GM10266 (cell line): ENCODE data around the gene NECAB2.

Experiments used
- DNase-seq: peaks from one replicate; pipeline ENCODE4 v3.0.0; 2012; ENCODE audit errors: extremely low spot score
- TF ChIP-seq, protein P1 (sequence below): IDR thresholded peaks from 2 replicates; pipeline ENCODE4 v1.5.1; 2012; ENCODE audit warnings: mild to moderate bottlenecking, low read depth; ENCODE audit not compliant: control insufficient read depth, insufficient read depth; ENCODE audit errors: missing control alignments

Gene NECAB2

DNA sequence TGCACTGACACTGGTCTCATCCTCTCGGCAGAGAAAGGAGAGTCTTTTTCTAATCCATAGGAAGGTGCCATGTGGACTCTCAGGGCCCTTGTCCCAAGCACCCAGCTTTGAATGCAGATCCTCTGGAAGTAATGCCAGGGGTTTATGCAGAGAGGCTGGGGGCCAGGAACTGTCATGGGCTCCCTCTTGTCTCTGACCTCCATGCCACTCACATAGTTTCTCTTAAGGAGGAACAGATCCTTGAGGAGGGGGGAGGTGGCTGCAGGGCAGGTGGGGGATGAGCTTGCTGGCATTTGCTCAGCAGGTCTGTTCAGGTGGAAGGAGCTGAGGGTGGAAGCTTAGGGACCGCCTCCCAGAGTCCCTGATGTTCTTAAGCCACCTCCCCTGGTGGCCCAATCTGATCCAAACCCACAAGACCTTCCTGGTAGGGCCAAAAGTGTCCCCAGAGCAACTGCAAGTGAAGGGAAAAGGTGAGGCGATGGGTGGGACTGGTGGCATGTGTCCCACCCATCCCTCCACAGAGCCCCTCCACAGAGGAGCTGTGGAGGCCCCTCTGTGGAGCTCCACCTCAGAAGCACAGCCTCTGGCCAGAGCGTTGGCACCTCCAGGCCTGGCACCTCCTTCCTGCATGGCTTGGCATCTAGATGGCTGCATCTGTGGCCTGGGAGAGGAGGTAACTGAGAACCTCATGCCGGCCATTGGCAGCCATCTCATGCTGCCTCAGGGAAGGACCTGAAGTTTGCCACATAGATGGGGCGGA lies 9.2 kb downstream of the NECAB2 start:
- no peak for DNase-seq
- TF ChIP-seq, protein P1, sequence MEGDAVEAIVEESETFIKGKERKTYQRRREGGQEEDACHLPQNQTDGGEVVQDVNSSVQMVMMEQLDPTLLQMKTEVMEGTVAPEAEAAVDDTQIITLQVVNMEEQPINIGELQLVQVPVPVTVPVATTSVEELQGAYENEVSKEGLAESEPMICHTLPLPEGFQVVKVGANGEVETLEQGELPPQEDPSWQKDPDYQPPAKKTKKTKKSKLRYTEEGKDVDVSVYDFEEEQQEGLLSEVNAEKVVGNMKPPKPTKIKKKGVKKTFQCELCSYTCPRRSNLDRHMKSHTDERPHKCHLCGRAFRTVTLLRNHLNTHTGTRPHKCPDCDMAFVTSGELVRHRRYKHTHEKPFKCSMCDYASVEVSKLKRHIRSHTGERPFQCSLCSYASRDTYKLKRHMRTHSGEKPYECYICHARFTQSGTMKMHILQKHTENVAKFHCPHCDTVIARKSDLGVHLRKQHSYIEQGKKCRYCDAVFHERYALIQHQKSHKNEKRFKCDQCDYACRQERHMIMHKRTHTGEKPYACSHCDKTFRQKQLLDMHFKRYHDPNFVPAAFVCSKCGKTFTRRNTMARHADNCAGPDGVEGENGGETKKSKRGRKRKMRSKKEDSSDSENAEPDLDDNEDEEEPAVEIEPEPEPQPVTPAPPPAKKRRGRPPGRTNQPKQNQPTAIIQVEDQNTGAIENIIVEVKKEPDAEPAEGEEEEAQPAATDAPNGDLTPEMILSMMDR: no peak

DNA sequence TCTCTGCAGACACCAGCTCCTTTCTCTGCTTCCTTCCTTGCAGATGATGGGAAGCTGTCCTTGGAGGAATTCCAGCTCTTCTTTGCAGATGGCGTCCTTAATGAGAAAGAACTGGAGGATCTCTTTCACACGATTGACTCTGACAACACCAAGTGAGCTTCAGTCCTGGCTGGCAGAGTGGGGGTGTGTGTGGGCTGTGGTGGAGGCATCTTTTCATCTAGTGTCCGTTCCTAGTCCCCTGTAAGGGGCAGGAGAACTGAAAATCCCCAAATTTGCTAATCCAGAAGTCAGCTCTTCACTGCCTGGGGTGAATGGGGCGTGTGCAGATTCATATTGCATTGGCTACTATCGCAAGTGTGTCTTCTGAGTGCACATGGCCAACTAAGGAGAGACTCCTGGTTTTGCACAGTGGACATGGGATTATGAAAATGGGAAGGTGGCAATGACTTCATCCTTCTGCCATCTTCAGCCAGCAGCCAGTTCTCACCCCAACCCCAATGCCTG lies 10.4 kb downstream of the NECAB2 start:
- TF ChIP-seq, protein P1: no peak
- DNase-seq: no peak

DNA sequence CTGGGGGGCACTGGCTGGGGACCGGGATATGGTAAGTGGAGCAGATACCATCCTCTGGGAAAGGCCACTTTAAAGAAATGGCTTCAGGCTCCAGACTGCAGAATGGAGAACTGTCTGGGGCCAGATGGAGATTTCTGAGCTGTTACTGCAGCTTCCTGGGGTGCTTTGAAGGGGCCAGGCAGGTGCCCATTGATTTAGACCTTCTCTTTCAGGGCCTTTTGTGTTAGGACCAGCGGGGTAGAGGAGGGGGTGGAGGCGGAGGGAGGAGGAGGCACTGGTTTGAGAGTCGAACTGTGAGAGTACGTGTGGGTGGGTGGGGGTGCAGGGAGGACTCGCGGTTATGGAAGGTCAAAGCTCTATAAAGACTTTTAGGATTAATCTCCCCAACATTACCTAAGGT lies 11.4 kb downstream of the NECAB2 start:
- no peak for DNase-seq
- TF ChIP-seq, protein P1: no peak

DNA sequence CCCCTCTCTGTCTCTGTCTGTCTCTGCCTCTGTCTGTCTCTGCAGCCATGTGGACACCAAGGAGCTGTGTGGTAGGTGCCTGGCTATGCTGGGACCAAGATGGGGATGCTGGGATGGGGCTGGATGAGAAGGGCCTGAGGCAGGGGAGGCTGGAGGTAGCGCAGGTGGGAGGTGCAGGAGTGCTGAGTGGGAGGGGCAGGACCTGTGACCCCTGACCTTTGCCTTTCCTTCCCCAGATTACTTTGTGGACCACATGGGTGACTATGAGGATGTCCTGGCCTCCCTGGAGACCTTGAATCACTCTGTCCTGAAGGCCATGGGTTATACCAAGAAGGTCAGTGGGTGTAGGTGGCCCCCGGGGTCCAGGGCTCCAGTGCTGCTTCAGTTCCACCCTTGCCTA lies 12.8 kb downstream of the NECAB2 start:
- no peak for DNase-seq
- TF ChIP-seq, protein P1: no peak

DNA sequence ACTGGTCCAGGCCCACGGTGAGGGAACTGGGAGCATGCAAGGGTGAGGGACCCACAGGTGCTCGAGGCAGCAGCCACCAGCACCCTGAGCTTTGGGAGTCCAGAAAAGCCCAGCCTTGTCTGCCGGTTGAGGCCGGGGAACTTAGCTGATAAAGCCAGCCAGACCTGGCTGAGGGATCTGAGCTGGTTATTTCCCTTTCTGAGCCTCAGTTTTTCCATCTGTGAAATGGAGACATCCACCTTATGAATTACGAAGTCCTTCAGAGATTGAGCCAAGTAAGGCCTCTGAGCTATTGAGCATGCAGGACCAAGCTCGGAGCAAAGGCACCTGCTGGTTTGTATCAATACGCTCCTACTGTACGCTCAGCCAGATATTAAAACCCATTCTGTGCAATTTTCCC lies 13.8 kb downstream of the NECAB2 start:
- TF ChIP-seq, protein P1: no peak
- no peak for DNase-seq

DNA sequence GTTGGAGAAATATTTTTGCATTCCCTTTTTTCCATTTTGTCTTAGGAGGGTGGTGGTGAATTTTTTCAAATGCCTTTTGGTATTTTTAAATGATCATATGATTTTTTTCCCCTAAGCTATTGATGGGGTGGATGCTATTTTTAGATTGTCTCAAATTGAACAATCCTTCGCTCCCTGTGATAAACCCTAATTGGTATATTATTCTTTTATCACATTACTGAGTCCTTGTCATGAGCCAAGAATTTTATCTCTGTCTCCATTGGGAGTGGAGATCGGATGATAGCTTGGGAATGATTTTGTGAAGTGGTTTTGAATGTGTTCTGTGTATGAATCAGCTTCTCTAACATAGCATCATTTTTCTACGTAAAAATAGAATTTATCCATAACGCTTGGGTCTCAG lies 15.4 kb downstream of the NECAB2 start:
- TF ChIP-seq, protein P1: no peak

DNA sequence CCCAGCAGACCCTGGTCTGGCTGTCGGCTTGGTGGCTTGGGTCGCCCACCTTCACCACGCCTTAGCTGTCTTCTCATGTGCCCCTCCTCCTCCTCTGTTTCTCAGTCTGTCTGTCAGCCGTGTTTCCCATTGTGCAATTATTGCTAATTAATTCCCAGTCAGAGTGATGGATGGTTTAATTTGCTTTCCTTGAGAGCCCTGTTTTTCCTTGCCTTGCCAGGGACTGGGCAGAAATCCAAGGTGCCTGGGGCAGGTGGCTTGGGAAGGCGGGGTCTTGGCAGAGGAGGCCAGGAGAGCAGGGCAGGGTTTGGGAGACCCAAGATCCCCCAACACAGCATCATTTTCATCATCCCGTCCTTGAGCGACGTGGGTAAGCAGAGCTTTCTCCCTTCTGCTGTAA lies 21.3 kb downstream of the NECAB2 start:
- DNase-seq: no peak
- TF ChIP-seq, protein P1: no peak

More for the DNA sequence above, 15.4 kb downstream of the NECAB2 start:
- no peak for DNase-seq
